Activated CD4-positive, alpha-beta T cell treated with anti-CD3 and anti-CD28 coated beads for 36 hours (primary cell): ENCODE data around the gene BIN1. TPM values are rescaled to one million over a fixed set of nuclear protein-coding genes. Genes with fewer than 3 reads are reported as not detected.

Experiments
- ATAC-seq: fragments of 200-7000 bp; cut with Tn5 transposase; one replicate; pipeline ENCODE4 v1.10.0; 2021; ENCODE audit warnings: mild to moderate bottlenecking, moderate library complexity
- CTCF ChIA-PET: fragments of 350-600 bp; sonication (Branson Sonifier 250); formaldehyde crosslinking; loops from one replicate; lab custom pipeline; 2021; ENCODE audit warnings: antibody characterized with exemption; lab: Charles Lee
- POLR2A ChIA-PET: fragments of 350-600 bp; sonication (Branson Sonifier 250); formaldehyde crosslinking; loops from one replicate; lab custom pipeline; 2021; ENCODE audit warnings: antibody characterized with exemption, inconsistent platforms; lab: Charles Lee
- DNase-seq: peaks from one replicate; pipeline ENCODE4 v3.0.0-alpha.2; 2020
- H3K27ac Mint-ChIP-seq: one replicate; pipeline ENCODE4 v1.8.0; 2021; ENCODE audit warnings: mixed read lengths
- H3K27me3 Mint-ChIP-seq: one replicate; pipeline ENCODE4 v1.8.0; 2021; ENCODE audit warnings: mixed read lengths
- H3K36me3 Mint-ChIP-seq: one replicate; pipeline ENCODE4 v1.8.0; 2021; ENCODE audit warnings: low read depth, mixed read lengths
- H3K4me1 Mint-ChIP-seq: one replicate; pipeline ENCODE4 v1.8.0; 2021; ENCODE audit warnings: mixed read lengths
- H3K4me3 Mint-ChIP-seq: one replicate; pipeline ENCODE4 v1.8.0; 2021; ENCODE audit warnings: mild to moderate bottlenecking, moderate library complexity, mixed read lengths
- H3K9me3 Mint-ChIP-seq: one replicate; pipeline ENCODE4 v1.8.0; 2021; ENCODE audit warnings: low read depth, mixed read lengths
- intact Hi-C, 2 experiments: fragments of 100-400 bp; cut with DNase I in 1 of 2; cut with micrococcal nuclease in 1 of 2; formaldehyde crosslinking; loops; one replicate each; pipeline versions ENCODE4 v1.14.2 to v1.15.1; 2022 to 2024; cut with DNase I, micrococcal nuclease
- total RNA-seq, 2 experiments: library from RNA; stranded (reverse); gene quantifications; one replicate each; pipeline ENCODE4 v1.2.3, GENCODE V29; 2021

Gene BIN1
- total RNA-seq, 2 experiments from 2014 or later, result 65.2 to 71.0 TPM

GRCh38 chr2:127071901-127072328, 35.0 kb downstream of the BIN1 start:
- CTCF ChIA-PET, result interaction anchor here (0.7 kb wide), 1 partner anchor 8 kb away, joined by 4 read pairs; no protein-coding TSS in a partner anchor
- POLR2A ChIA-PET, result no interaction called here
- H3K4me3 Mint-ChIP-seq, result no peak overlapping the region
- no peaks in the 10 kb centered on the region for H3K27me3 Mint-ChIP-seq
- ATAC-seq (no peak), DNase-seq (no peak)
- H3K4me1 Mint-ChIP-seq, result peaks cover 17% of the 10 kb centered on the region
- intact Hi-C loops, result no loop called here
- H3K36me3 Mint-ChIP-seq, result peaks cover 21% of the 10 kb centered on the region
- H3K9me3 Mint-ChIP-seq, result no peaks in the 10 kb centered on the region
- no peak overlapping the region for H3K27ac Mint-ChIP-seq

- no peak overlapping the region for H3K4me3 Mint-ChIP-seq
- DNase-seq (no peak), ATAC-seq (no peak)
- no peaks in the 10 kb centered on the region for H3K27me3 Mint-ChIP-seq
- no peaks in the 10 kb centered on the region for H3K9me3 Mint-ChIP-seq
- POLR2A ChIA-PET, result no interaction called here
- peaks cover 20% of the 10 kb centered on the region for H3K4me1 Mint-ChIP-seq
- intact Hi-C loops, result no loop called here
- CTCF ChIA-PET, result interaction anchor here (1.9 kb wide), 1 partner anchor 8 kb away, joined by 5 read pairs; no protein-coding TSS in a partner anchor
- H3K27ac Mint-ChIP-seq, result no peak overlapping the region
- peaks cover 21% of the 10 kb centered on the region for H3K36me3 Mint-ChIP-seq
Measured at GRCh38 chr2:127070221-127070620, 36.7 kb downstream of the BIN1 start.

GRCh38 chr2:127069536-127069935, 37.4 kb downstream of the BIN1 start:
- Mint-ChIP-seq H3K27ac (peak overlapping the region; percentile 13), H3K9me3 (no peaks in the 10 kb centered on the region), H3K36me3 (peaks cover 21% of the 10 kb centered on the region), H3K27me3 (no peaks in the 10 kb centered on the region), H3K4me3 (no peak overlapping the region), H3K4me1 (peaks cover 26% of the 10 kb centered on the region)
- no peak for ATAC-seq
- POLR2A ChIA-PET, result no interaction called here
- CTCF ChIA-PET, result interaction anchor here (0.8 to 2.3 kb wide), 4 partner anchors 9 to 27 kb away, joined by 3 to 11 read pairs (median 4); no protein-coding TSS in a partner anchor
- intact Hi-C loops, result loop anchor here in 1 of 2 experiments (2.0 to 5.0 kb wide), 3 partner anchors 103 to 412 kb away; partner anchors contain the start of gene GYPC
- no peak for DNase-seq

GRCh38 chr2:127069003-127069402, 38.0 kb downstream of the BIN1 start:
- Mint-ChIP-seq H3K27me3 (no peaks in the 10 kb centered on the region), H3K36me3 (peaks cover 21% of the 10 kb centered on the region), H3K4me1 (peaks cover 25% of the 10 kb centered on the region), H3K4me3 (no peak overlapping the region), H3K9me3 (no peaks in the 10 kb centered on the region), H3K27ac (no peak overlapping the region)
- intact Hi-C loops, result loop anchor here in 1 of 2 experiments (2.0 to 5.0 kb wide), 3 partner anchors 103 to 412 kb away; partner anchors contain the start of gene GYPC
- DNase-seq (no peak), ATAC-seq (no peak)
- ChIA-PET POLR2A (interaction anchor here (1.4 kb wide), 1 partner anchor 11 kb away, joined by 5 read pairs; no protein-coding TSS in a partner anchor), CTCF (interaction anchor here (0.6 to 2.3 kb wide), 6 partner anchors 9 to 756 kb away, joined by 3 to 11 read pairs (median 4); no protein-coding TSS in a partner anchor)

- intact Hi-C loops, result loop anchor here in 1 of 2 experiments (1.0 to 5.0 kb wide), 5 partner anchors 13 to 411 kb away; partner anchors contain the start of genes ERCC3 and GYPC
- no peak for DNase-seq
- Mint-ChIP-seq H3K36me3 (peaks cover 21% of the 10 kb centered on the region), H3K4me1 (peaks cover 24% of the 10 kb centered on the region), H3K27ac (peak overlapping the region; percentile 1), H3K27me3 (no peaks in the 10 kb centered on the region), H3K9me3 (no peaks in the 10 kb centered on the region), H3K4me3 (no peak overlapping the region)
- ChIA-PET CTCF (interaction anchor here (0.5 to 2.3 kb wide), 18 partner anchors 9 to 757 kb away, joined by 3 to 14 read pairs (median 4); no protein-coding TSS in a partner anchor), POLR2A (interaction anchor here (0.7 to 1.4 kb wide), 3 partner anchors 12 to 226 kb away, joined by 4 to 5 read pairs (median 5); no protein-coding TSS in a partner anchor)
- no peak for ATAC-seq
Measured at GRCh38 chr2:127068351-127068741, 38.6 kb downstream of the BIN1 start.

- H3K27ac Mint-ChIP-seq, result peak overlapping the region; percentile 76
Measured at GRCh38 chr2:127067620-127068350, 39.2 kb downstream of the BIN1 start.

GRCh38 chr2:127066942-127067341, 40.0 kb downstream of the BIN1 start:
- POLR2A ChIA-PET, result no interaction called here
- Mint-ChIP-seq H3K4me3 (no peak overlapping the region), H3K36me3 (peaks cover 23% of the 10 kb centered on the region), H3K4me1 (peaks cover 29% of the 10 kb centered on the region), H3K9me3 (no peaks in the 10 kb centered on the region), H3K27me3 (no peaks in the 10 kb centered on the region), H3K27ac (peak overlapping the region; percentile 40)
- CTCF ChIA-PET, result interaction anchor here (1.4 to 1.8 kb wide), 3 partner anchors 15 to 79 kb away, joined by 4 to 7 read pairs (median 5); no protein-coding TSS in a partner anchor
- intact Hi-C loops, result loop anchor here in 1 of 2 experiments (5.0 kb wide), 2 partner anchors 105 to 410 kb away; partner anchors contain the start of gene GYPC
- ATAC-seq, result no peak
- no peak for DNase-seq

More at GRCh38 chr2:127067620-127068350, 39.2 kb downstream of the BIN1 start:
- intact Hi-C loops, result loop anchor here in 1 of 2 experiments (1.0 to 5.0 kb wide), 5 partner anchors 14 to 411 kb away; partner anchors contain the start of genes ERCC3 and GYPC
- peaks cover 28% of the 10 kb centered on the region for H3K4me1 Mint-ChIP-seq
- ChIA-PET CTCF (interaction anchor here (0.5 to 2.3 kb wide), 17 partner anchors 9 to 414 kb away, joined by 3 to 14 read pairs (median 4); no protein-coding TSS in a partner anchor), POLR2A (interaction anchor here (0.7 to 1.4 kb wide), 3 partner anchors 12 to 227 kb away, joined by 4 to 5 read pairs (median 5); no protein-coding TSS in a partner anchor)
- H3K4me3 Mint-ChIP-seq, result no peak overlapping the region
- peak; percentile 27 for ATAC-seq
- no peaks in the 10 kb centered on the region for H3K27me3 Mint-ChIP-seq
- DNase-seq, result peak; percentile 87
- peaks cover 21% of the 10 kb centered on the region for H3K36me3 Mint-ChIP-seq
- no peaks in the 10 kb centered on the region for H3K9me3 Mint-ChIP-seq

- Mint-ChIP-seq H3K27me3 (no peaks in the 10 kb centered on the region), H3K27ac (peak overlapping the region; percentile 85), H3K9me3 (no peaks in the 10 kb centered on the region), H3K36me3 (peaks cover 23% of the 10 kb centered on the region), H3K4me1 (peaks cover 27% of the 10 kb centered on the region), H3K4me3 (no peak overlapping the region)
- ChIA-PET CTCF (interaction anchor here (2.3 kb wide), 1 partner anchor 12 kb away, joined by 8 read pairs; no protein-coding TSS in a partner anchor), POLR2A (no interaction called here)
- intact Hi-C loops, result loop anchor here (2.0 to 5.0 kb wide), 3 partner anchors 15 to 409 kb away; partner anchors contain the start of gene GYPC (in 1 of the 2)
- no peak for ATAC-seq
- no peak for DNase-seq
Measured at GRCh38 chr2:127065940-127066318, 41.0 kb downstream of the BIN1 start.

GRCh38 chr2:127065299-127065939, 41.5 kb downstream of the BIN1 start:
- ATAC-seq (no peak), DNase-seq (no peak)
- POLR2A ChIA-PET, result interaction anchor here (0.7 kb wide), 1 partner anchor 16 kb away, joined by 3 read pairs; no protein-coding TSS in a partner anchor
- H3K4me1 Mint-ChIP-seq, result peaks cover 27% of the 10 kb centered on the region
- no peaks in the 10 kb centered on the region for H3K9me3 Mint-ChIP-seq
- CTCF ChIA-PET, result interaction anchor here (0.7 to 2.3 kb wide), 3 partner anchors 12 to 411 kb away, joined by 5 to 8 read pairs (median 7); no protein-coding TSS in a partner anchor
- peaks cover 22% of the 10 kb centered on the region for H3K36me3 Mint-ChIP-seq
- H3K4me3 Mint-ChIP-seq, result no peak overlapping the region
- peak overlapping the region; percentile 85 for H3K27ac Mint-ChIP-seq
- no peaks in the 10 kb centered on the region for H3K27me3 Mint-ChIP-seq
- intact Hi-C loops, result loop anchor here (2.0 to 5.0 kb wide), 3 partner anchors 15 to 408 kb away; partner anchors contain the start of gene GYPC (in 1 of the 2)

GRCh38 chr2:127064642-127065250, 42.2 kb downstream of the BIN1 start:
- H3K9me3 Mint-ChIP-seq, result no peaks in the 10 kb centered on the region
- ATAC-seq, result peak; percentile 95
- POLR2A ChIA-PET, result interaction anchor here (0.7 kb wide), 1 partner anchor 17 kb away, joined by 3 read pairs; no protein-coding TSS in a partner anchor
- peaks cover 18% of the 10 kb centered on the region for H3K36me3 Mint-ChIP-seq
- peak; percentile 92 for DNase-seq
- peak overlapping the region; percentile 72 for H3K27ac Mint-ChIP-seq
- intact Hi-C loops, result loop anchor here (1.0 to 5.0 kb wide), 4 partner anchors 16 to 407 kb away; partner anchors contain the start of genes BIN1 (in 1 of the 2) and GYPC (in 1 of the 2)
- H3K4me1 Mint-ChIP-seq, result peaks cover 27% of the 10 kb centered on the region
- no peaks in the 10 kb centered on the region for H3K27me3 Mint-ChIP-seq
- H3K4me3 Mint-ChIP-seq, result no peak overlapping the region
- CTCF ChIA-PET, result interaction anchor here (0.7 to 2.3 kb wide), 3 partner anchors 13 to 410 kb away, joined by 5 to 8 read pairs (median 7); no protein-coding TSS in a partner anchor
